SK-N-MC (cell line): Measurements from ENCODE around the gene VAV3.

ENCODE experiments used
- DNase-seq: peaks from one replicate; pipeline ENCODE4 v3.0.0-alpha.2; 2011; ENCODE audit warnings: low read depth, low spot score
- H3K27ac ChIP-seq: fragments of 200-600 bp; sonication (generic); 2 replicates; pipeline ENCODE4 v1.5.1; 2016; ENCODE audit warnings: mixed run types
- H3K36me3 ChIP-seq: fragments of 200-600 bp; sonication (generic); 2 replicates; pipeline ENCODE4 v1.6.1; 2017; ENCODE audit warnings: antibody characterized with exemption, low read length, mixed read lengths; ENCODE audit not compliant: insufficient read depth
- H3K4me3 ChIP-seq: fragments of 200-600 bp; sonication (generic); 2 replicates; pipeline ENCODE4 v1.5.1; 2016
- H3K9ac ChIP-seq: fragments of 200-600 bp; sonication (generic); 2 replicates; pipeline ENCODE4 v1.8.0; 2017; ENCODE audit warnings: mixed run types, mixed read lengths; ENCODE audit not compliant: insufficient read length
- H3K9me3 ChIP-seq: fragments of 200-600 bp; sonication (generic); 2 replicates; pipeline ENCODE4 v1.6.1; 2017; ENCODE audit warnings: low read depth, mild to moderate bottlenecking, antibody characterized with exemption, low read length, moderate library complexity, mixed read lengths
- EZH2 ChIP-seq: fragments of 200-600 bp; sonication (generic); IDR thresholded peaks from one replicate; pipeline ENCODE4 v1.6.1; 2017; ENCODE audit warnings: antibody characterized with exemption
- FOXP2 ChIP-seq: optimal IDR thresholded peaks from 2 replicates; pipeline ENCODE3; 2011; ENCODE audit warnings: mild to moderate bottlenecking, moderate library complexity; ENCODE audit not compliant: insufficient read depth; ENCODE audit errors: extremely low read length, control extremely low read depth
- POLR2AphosphoS5 ChIP-seq: IDR thresholded peaks from 2 replicates; pipeline ENCODE4 v1.6.1; 2012; ENCODE audit warnings: mild to moderate bottlenecking, low read depth, low read length, borderline replicate concordance

The VAV3 gene

GRCh38 chr1:107807855-107808254 lies 157.1 kb downstream of the VAV3 start:
- Histone ChIP-seq H3K9ac (no peak overlapping the region), H3K36me3 (no peaks in the 10 kb centered on the region), H3K4me3 (no peak overlapping the region), H3K27ac (no peak overlapping the region), H3K9me3 (no peaks in the 10 kb centered on the region)
- no peak for TF ChIP-seq EZH2
- no peak for TF ChIP-seq POLR2AphosphoS5
- no peak for DNase-seq

- Histone ChIP-seq H3K9ac (no peak overlapping the region), H3K9me3 (no peaks in the 10 kb centered on the region), H3K36me3 (no peaks in the 10 kb centered on the region), H3K27ac (no peak overlapping the region), H3K4me3 (no peak overlapping the region)
- DNase-seq = no peak
- no peak for TF ChIP-seq EZH2
- TF ChIP-seq POLR2AphosphoS5 = no peak
- no peak for TF ChIP-seq FOXP2
These were observed 157.6 kb downstream of the VAV3 start for GRCh38 chr1:107807405-107807804.

GRCh38 chr1:107806902-107807301 lies 158.1 kb downstream of the VAV3 start:
- Histone ChIP-seq H3K9ac (no peak overlapping the region), H3K4me3 (no peak overlapping the region), H3K36me3 (no peaks in the 10 kb centered on the region), H3K9me3 (no peaks in the 10 kb centered on the region), H3K27ac (no peak overlapping the region)
- TF ChIP-seq FOXP2 (no peak), POLR2AphosphoS5 (no peak), EZH2 (no peak)
- no peak for DNase-seq

GRCh38 chr1:107804741-107805140 lies 160.2 kb downstream of the VAV3 start:
- H3K4me3 ChIP-seq = peak overlapping the region; percentile 33; the same call in 1 of the 2 replicates
- H3K36me3 ChIP-seq = no peaks in the 10 kb centered on the region
- DNase-seq = no peak
- no peak overlapping the region for H3K9ac ChIP-seq
- TF ChIP-seq EZH2 (no peak), FOXP2 (no peak), POLR2AphosphoS5 (no peak)
- H3K9me3 ChIP-seq = 0 out of 2 replicates have a peak, but pooled peaks cover 5% of the 10 kb centered on the region
- no peak overlapping the region for H3K27ac ChIP-seq

- Histone ChIP-seq H3K9ac (peak overlapping the region; percentile 5), H3K27ac (no peak overlapping the region), H3K36me3 (no peaks in the 10 kb centered on the region), H3K4me3 (peak overlapping the region; percentile 33; the same call in 1 of the 2 replicates), H3K9me3 (0 out of 2 replicates have a peak, but pooled peaks cover 5% of the 10 kb centered on the region)
- DNase-seq = peak; percentile 55
- TF ChIP-seq EZH2 = no peak
- no peak for TF ChIP-seq FOXP2
- no peak for TF ChIP-seq POLR2AphosphoS5
These were observed 160.8 kb downstream of the VAV3 start for GRCh38 chr1:107804134-107804533.

- H3K9me3 ChIP-seq = 0 out of 2 replicates have a peak, but pooled peaks cover 5% of the 10 kb centered on the region
- no peak overlapping the region for H3K27ac ChIP-seq
- H3K36me3 ChIP-seq = no peaks in the 10 kb centered on the region
- TF ChIP-seq EZH2 (no peak), FOXP2 (no peak), POLR2AphosphoS5 (no peak)
- no peak overlapping the region for H3K4me3 ChIP-seq
- DNase-seq = no peak
- no peak overlapping the region for H3K9ac ChIP-seq
These were observed 161.4 kb downstream of the VAV3 start for GRCh38 chr1:107803579-107803978.

GRCh38 chr1:107802654-107803053 lies 162.3 kb downstream of the VAV3 start:
- Histone ChIP-seq H3K27ac (no peak overlapping the region), H3K9ac (no peak overlapping the region)

GRCh38 chr1:107795994-107796393 lies 169.0 kb downstream of the VAV3 start:
- Histone ChIP-seq H3K27ac (no peak overlapping the region), H3K36me3 (no peaks in the 10 kb centered on the region), H3K9me3 (0 out of 2 replicates have a peak, but pooled peaks cover 5% of the 10 kb centered on the region), H3K4me3 (no peak overlapping the region), H3K9ac (no peak overlapping the region)
- TF ChIP-seq FOXP2 = no peak
- no peak for TF ChIP-seq POLR2AphosphoS5
- TF ChIP-seq EZH2 = no peak
- no peak for DNase-seq

More at GRCh38 chr1:107802654-107803053, 162.3 kb downstream of the VAV3 start:
- DNase-seq = no peak
- Histone ChIP-seq H3K36me3 (no peaks in the 10 kb centered on the region), H3K9me3 (0 out of 2 replicates have a peak, but pooled peaks cover 5% of the 10 kb centered on the region), H3K4me3 (no peak overlapping the region)
- no peak for TF ChIP-seq EZH2
- TF ChIP-seq POLR2AphosphoS5 = no peak
- no peak for TF ChIP-seq FOXP2

GRCh38 chr1:107795441-107795840 lies 169.5 kb downstream of the VAV3 start:
- Histone ChIP-seq H3K36me3 (no peaks in the 10 kb centered on the region), H3K9ac (no peak overlapping the region), H3K27ac (no peak overlapping the region), H3K9me3 (0 out of 2 replicates have a peak, but pooled peaks cover 1% of the 10 kb centered on the region), H3K4me3 (no peak overlapping the region)
- no peak for TF ChIP-seq FOXP2
- no peak for TF ChIP-seq EZH2
- no peak for TF ChIP-seq POLR2AphosphoS5
- no peak for DNase-seq
